Erythroblast (primary cell): Measurements from ENCODE around the gene SLC35B4.
"Not testable (repeated sequence)": the region's sequence is repeated elsewhere in the genome, so short reads cannot be mapped to it uniquely, and the experiment has no call there.

Source experiments
- DNase-seq, 2 experiments: peaks; one replicate each; lab custom pipeline; 2025; lab: John Stamatoyannopoulos, UW
- GATA1 ChIP-seq: IDR thresholded peaks from 2 replicates; pipeline ENCODE4 v1.6.1; 2011; ENCODE audit warnings: low read depth, mild to moderate bottlenecking, control low read depth, low read length, moderate library complexity
- POLR2A ChIP-seq: IDR thresholded peaks from 2 replicates; pipeline ENCODE4 v1.6.1; 2011; ENCODE audit warnings: mild to moderate bottlenecking, low read length

SLC35B4 gene

DNA sequence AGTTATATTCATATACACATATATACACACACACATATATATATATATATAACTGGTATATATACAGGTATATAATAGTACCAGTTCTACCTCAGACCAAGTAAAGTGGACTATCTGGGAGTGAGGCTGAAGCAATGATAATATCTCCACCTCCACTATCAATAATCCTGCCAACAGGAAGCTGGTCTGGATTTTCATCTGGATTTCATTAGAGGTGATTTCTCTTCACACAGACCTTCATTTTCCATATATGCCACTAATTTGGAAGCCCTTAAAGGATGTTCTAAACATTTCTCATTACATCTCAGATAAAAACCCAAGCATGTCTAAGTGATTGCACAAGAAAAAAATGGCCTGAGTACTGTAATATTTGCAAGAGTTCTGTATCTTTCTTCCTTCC, 1.7 kb upstream of the SLC35B4 start:
- no peak for DNase-seq
- TF ChIP-seq GATA1 (no peak), POLR2A (no peak)

GRCh38 chr7:134317434-134317833, 704 bp upstream of the SLC35B4 start:
- DNase-seq: peak in 1 of 2 experiments; percentile 18
- TF ChIP-seq GATA1: no peak
- no peak for TF ChIP-seq POLR2A

- no peak for DNase-seq
- TF ChIP-seq GATA1: no peak
- no peak for TF ChIP-seq POLR2A
Measured at GRCh38 chr7:134315679-134316538, 821 bp downstream of the SLC35B4 start.

DNA sequence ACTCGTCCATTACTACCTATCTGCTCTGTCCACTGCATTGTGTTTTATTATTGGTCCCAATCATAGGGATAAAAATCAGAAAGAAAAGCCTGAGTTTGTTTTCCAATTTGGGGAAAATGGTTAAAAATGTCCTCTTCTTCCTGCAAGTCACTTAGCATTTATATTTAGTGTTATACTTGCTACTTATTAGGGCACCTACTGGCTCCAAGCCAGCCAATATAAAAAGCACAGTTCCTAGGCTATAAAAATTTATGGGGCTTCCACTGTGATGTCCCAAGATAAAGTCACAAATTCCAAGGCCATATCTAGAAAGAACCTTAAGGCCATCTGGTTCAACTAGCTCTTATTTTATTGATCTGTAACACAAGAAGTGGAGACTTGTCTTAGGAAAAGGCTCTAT, 3.2 kb downstream of the SLC35B4 start:
- DNase-seq: no peak

GRCh38 chr7:134312717-134313116, 4.0 kb downstream of the SLC35B4 start:
- no peak for DNase-seq
- TF ChIP-seq GATA1 (no peak), POLR2A (no peak)

More for the DNA sequence above, 3.2 kb downstream of the SLC35B4 start:
- no peak for TF ChIP-seq POLR2A
- no peak for TF ChIP-seq GATA1

GRCh38 chr7:134311807-134312206, 4.9 kb downstream of the SLC35B4 start:
- DNase-seq: no peak
- no peak for TF ChIP-seq GATA1
- TF ChIP-seq POLR2A: no peak

- TF ChIP-seq POLR2A: no peak
- TF ChIP-seq GATA1: no peak
- DNase-seq: no peak
Measured at GRCh38 chr7:134308548-134308947, 8.2 kb downstream of the SLC35B4 start.

GRCh38 chr7:134307320-134307719, 9.4 kb downstream of the SLC35B4 start:
- DNase-seq: no peak
- TF ChIP-seq POLR2A: no peak
- no peak for TF ChIP-seq GATA1

DNA sequence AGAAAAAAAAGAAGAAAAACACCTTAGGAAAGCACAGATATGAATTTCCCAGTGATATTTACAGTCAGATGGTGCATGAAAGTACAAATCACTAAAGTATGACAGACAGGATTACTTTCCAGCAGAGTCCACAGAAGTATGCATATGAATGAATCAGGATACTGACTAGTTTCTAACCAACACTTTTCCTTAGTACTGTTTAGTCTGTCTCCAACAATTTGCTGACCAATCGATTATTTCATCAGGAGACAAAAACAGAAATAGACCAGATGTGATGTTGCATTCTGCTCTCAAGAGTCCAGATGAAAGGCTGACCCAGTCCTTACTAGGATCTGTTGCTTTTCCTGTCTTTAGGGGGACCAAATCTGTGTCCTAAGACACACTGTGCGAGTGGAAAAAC, 14.6 kb downstream of the SLC35B4 start:
- TF ChIP-seq GATA1: no peak
- no peak for TF ChIP-seq POLR2A
- no peak for DNase-seq

GRCh38 chr7:134301592-134301991, 15.1 kb downstream of the SLC35B4 start:
- DNase-seq: no peak
- TF ChIP-seq GATA1: no peak

GRCh38 chr7:134300988-134301387, 15.7 kb downstream of the SLC35B4 start:
- no peak for TF ChIP-seq POLR2A
- TF ChIP-seq GATA1: no peak
- DNase-seq: no peak

DNA sequence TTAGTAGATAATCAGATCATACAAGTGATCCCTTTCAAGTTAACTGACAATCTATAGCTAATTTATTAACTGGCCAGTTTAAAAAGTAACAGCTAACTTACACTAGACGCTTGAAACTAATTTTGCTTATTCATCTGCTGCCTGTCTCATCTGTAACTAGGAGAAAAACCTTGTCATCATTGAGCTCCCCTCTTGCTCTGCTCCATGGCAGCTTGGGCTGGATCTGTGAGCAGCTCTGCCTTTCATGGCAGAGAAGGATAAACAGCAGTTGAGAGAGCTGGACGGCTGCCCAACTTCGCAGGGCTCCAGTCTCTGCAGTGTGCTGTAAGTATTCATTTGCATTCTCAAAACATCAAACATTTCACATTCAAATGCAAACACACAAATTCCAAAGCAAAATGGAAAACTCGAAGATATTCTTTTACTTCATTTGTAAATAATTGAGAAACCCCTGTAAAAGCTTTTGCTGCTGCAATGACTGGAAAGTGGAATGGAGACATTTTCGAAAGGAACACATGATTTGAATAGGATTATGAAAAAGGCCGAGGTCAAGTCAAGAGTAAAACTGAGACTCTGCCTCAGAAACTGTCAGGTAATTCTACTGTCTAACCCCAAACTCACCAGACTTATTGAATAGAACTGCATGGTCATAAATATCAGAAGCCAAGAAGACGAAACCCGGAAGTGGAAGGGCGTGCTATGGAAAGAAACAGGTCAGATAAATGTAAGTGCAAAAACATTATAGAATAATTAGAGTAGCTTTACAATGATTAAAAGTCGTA, 17.6 kb downstream of the SLC35B4 start:
- no peak for DNase-seq
- TF ChIP-seq POLR2A: no peak
- TF ChIP-seq GATA1: no peak

GRCh38 chr7:134297489-134297888, 19.2 kb downstream of the SLC35B4 start:
- TF ChIP-seq GATA1: no peak
- TF ChIP-seq POLR2A: no peak
- DNase-seq: no peak

GRCh38 chr7:134295982-134296381, 20.7 kb downstream of the SLC35B4 start:
- DNase-seq: not testable (repeated sequence)
